Testis (tissue), 3 donors: Measurements from ENCODE around the gene SERPINA4. TPM values are rescaled to one million over a fixed set of nuclear protein-coding genes. Genes with fewer than 3 reads are reported as not detected.

Source experiments
- DNase-seq: peaks from one replicate; pipeline ENCODE4 v3.0.0-alpha.2; 2019
- H3K27ac ChIP-seq, 2 donors: fragments of 200-600 bp; sonication (generic); one replicate each; pipeline ENCODE4 v1.5.1; 2019
- H3K27me3 ChIP-seq: fragments of 200-600 bp; sonication (generic); one replicate; pipeline ENCODE4 v1.5.1; 2019
- H3K36me3 ChIP-seq: fragments of 200-600 bp; sonication (generic); one replicate; pipeline ENCODE4 v1.5.1; 2017; ENCODE audit warnings: low read depth; ENCODE audit errors: missing control alignments
- H3K4me1 ChIP-seq: fragments of 200-600 bp; sonication (generic); one replicate; pipeline ENCODE4 v1.5.1; 2019
- H3K4me3 ChIP-seq, 2 donors: fragments of 200-600 bp; sonication (generic); one replicate each; pipeline ENCODE4 v1.5.1; 2017 to 2019
- H3K9me3 ChIP-seq: fragments of 200-600 bp; sonication (generic); one replicate; pipeline ENCODE4 v1.5.1; 2017
- POLR2A ChIP-seq: fragments of 450-650 bp; IDR thresholded peaks from one replicate; pipeline ENCODE4 v1.6.1; 2017; ENCODE audit warnings: antibody characterized with exemption, mild to moderate bottlenecking, moderate library complexity
- WGBS, 2 donors: methylation state at CpG; one replicate each; pipeline ENCODE4 v1.1.5; 2018; 5-methylcytosine and 5-hydroxymethylcytosine counted together
- intact Hi-C: fragments of 100-400 bp; cut with DNase I; formaldehyde crosslinking; loops from one replicate; pipeline ENCODE4 v1.15.1; 2023; ENCODE audit warnings: low total_unique reads
- polyA plus RNA-seq: library from polyadenylated mRNA; stranded (reverse); fragments of 350-450 nt; fragmentation: Illumina TruSeq; extraction: RNeasy Lipid Tissue Mini Kit (QIAGEN cat#74804); gene quantifications from one replicate; pipeline ENCODE4 v1.2.3, GENCODE V29; 2014; ENCODE audit warnings: low read depth, low replicate concordance; ENCODE audit not compliant: insufficient read depth
- total RNA-seq, 2 donors: library from RNA; depleted of rRNA; stranded (reverse); fragments of >200 nt; gene quantifications; one replicate each; pipeline ENCODE4 v1.2.3, GENCODE V29; 2016
- TF ChIP-seq, protein P1 (sequence below), 3 experiments: fragments of 450-650 bp in 2 of 3; fragments of 200-600 bp in 1 of 3; sonication (generic) in 1 of 3; IDR thresholded peaks; one replicate each; pipeline ENCODE4 v1.5.1; 2016 to 2019; ENCODE audit warnings: antibody characterized with exemption in 3 of 3, mild to moderate bottlenecking in 2 of 3, moderate library complexity in 1 of 3

Gene SERPINA4
- total and polyA plus RNA-seq, 3 donors from 2014 or later, result 0.19 to 0.25 TPM; not detected in 1

DNA sequence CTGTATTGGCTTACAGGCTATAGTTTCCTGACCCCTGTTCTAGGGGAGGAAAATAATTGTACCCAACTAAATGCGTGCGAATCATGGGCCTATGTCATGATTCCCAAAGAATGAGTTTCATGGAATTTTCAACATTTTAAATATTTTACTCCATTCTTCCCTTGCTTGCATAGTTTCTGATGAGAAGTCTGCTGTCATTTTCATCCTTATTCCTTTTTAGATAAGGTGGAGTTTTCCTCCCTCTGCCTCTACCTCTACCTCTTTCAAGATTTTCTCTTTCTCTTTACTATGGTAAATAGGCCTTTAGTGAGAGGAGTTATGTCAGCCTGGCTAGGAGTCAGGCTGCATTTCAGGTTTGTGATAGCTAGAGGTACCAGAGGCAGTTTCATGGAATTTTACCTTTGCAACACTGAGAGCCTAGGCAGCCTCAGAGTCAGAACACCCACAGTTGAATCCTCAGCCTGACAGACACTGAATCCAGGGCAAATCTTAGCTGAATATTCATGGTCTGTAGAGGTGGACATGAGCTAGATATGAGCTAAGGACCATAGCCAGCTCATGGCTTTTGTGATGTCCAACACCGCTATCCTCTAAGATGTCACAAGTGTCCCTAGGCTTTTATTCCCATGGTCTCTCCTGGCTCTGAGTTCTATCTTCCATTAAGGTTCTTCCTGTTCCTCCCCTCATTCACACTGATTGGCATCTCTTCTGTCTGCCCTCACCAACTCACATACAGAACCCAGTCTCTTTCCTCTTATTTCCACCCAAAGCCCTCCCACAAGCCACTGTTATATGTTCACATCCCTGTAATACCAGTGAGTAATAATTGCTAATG lies 57.0 kb downstream of the SERPINA4 start:
- no peaks in the 10 kb centered on the region for H3K36me3 ChIP-seq
- TF ChIP-seq, protein P1, sequence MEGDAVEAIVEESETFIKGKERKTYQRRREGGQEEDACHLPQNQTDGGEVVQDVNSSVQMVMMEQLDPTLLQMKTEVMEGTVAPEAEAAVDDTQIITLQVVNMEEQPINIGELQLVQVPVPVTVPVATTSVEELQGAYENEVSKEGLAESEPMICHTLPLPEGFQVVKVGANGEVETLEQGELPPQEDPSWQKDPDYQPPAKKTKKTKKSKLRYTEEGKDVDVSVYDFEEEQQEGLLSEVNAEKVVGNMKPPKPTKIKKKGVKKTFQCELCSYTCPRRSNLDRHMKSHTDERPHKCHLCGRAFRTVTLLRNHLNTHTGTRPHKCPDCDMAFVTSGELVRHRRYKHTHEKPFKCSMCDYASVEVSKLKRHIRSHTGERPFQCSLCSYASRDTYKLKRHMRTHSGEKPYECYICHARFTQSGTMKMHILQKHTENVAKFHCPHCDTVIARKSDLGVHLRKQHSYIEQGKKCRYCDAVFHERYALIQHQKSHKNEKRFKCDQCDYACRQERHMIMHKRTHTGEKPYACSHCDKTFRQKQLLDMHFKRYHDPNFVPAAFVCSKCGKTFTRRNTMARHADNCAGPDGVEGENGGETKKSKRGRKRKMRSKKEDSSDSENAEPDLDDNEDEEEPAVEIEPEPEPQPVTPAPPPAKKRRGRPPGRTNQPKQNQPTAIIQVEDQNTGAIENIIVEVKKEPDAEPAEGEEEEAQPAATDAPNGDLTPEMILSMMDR (IDR thresholded peaks at IDR 0.05), result no peak
- TF ChIP-seq POLR2A, result no peak
- H3K27ac ChIP-seq, result no peak overlapping the region
- H3K4me3 ChIP-seq, result no peak overlapping the region
- H3K27me3 ChIP-seq, result no peaks in the 10 kb centered on the region
- WGBS, 2 donors, result 93 to 97% methylated on average over 3 of the region's 3 CpGs
- H3K9me3 ChIP-seq, result no peaks in the 10 kb centered on the region
- H3K4me1 ChIP-seq, result peaks cover under 1% of the 10 kb centered on the region
- intact Hi-C loops, result no loop called here
- DNase-seq, result no peak

DNA sequence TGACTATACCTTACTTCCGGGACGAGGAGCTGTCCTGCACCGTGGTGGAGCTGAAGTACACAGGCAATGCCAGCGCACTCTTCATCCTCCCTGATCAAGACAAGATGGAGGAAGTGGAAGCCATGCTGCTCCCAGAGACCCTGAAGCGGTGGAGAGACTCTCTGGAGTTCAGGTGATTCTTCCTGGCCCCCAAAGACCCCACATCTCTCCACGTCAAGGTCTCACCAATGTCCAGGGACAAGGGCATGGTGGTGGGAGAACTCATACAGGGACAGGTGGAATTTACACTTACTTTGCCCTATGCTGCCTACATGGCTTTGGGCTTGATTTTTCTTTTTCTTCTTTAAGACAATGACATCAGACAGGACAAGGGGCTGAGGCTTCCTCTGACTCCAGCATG lies 58.1 kb downstream of the SERPINA4 start:
- Histone ChIP-seq H3K36me3 (no peaks in the 10 kb centered on the region), H3K9me3 (no peaks in the 10 kb centered on the region), H3K27ac (no peak overlapping the region), H3K27me3 (no peaks in the 10 kb centered on the region), H3K4me1 (no peaks in the 10 kb centered on the region), H3K4me3 (no peak overlapping the region)
- intact Hi-C loops, result no loop called here
- WGBS, 2 donors, result 95 to 100% methylated on average over 6 of the region's 6 CpGs
- TF ChIP-seq, protein P1 (IDR thresholded peaks at IDR 0.05), result no peak
- TF ChIP-seq POLR2A, result no peak
- no peak for DNase-seq

Other genes starting within 250 kb of the SERPINA4 start
- not detected for gene SERPINA6, start 238.1 kb upstream of the SERPINA4 start, total RNA-seq
- gene SERPINA6, start 238.1 kb upstream of the SERPINA4 start, polyA plus RNA-seq, result 1.8 TPM
- gene SERPINA2, start 194.7 kb upstream of the SERPINA4 start, total RNA-seq, result not detected
- not detected for gene SERPINA2, start 194.7 kb upstream of the SERPINA4 start, polyA plus RNA-seq
- gene SERPINA1, start 172.8 kb upstream of the SERPINA4 start, total RNA-seq, result 1 to 10 TPM; 1.0 to 2.2 TPM
- 123 TPM for gene SERPINA1, start 172.8 kb upstream of the SERPINA4 start, polyA plus RNA-seq
- gene SERPINA11, start 108.6 kb upstream of the SERPINA4 start, total RNA-seq, result not detected
- gene SERPINA11, start 108.6 kb upstream of the SERPINA4 start, polyA plus RNA-seq, result not detected
- not detected for gene SERPINA9, start 85.2 kb upstream of the SERPINA4 start, total RNA-seq
- gene SERPINA9, start 85.2 kb upstream of the SERPINA4 start, polyA plus RNA-seq, result not detected
- under 1 TPM; 0.25 to 0.47 TPM for gene SERPINA12, start 52.0 kb upstream of the SERPINA4 start, total RNA-seq
- not detected for gene SERPINA12, start 52.0 kb upstream of the SERPINA4 start, polyA plus RNA-seq
- 1,000 to 10,000 TPM in 1 of 2 donors, 100 to 1,000 TPM in 1; 940 to 1,154 TPM for gene SERPINA5, start 20.0 kb downstream of the SERPINA4 start, total RNA-seq
- gene SERPINA5, start 20.0 kb downstream of the SERPINA4 start, polyA plus RNA-seq, result 1,170 TPM
- 100 to 1,000 TPM in 1 of 2 donors, 10 to 100 TPM in 1; 27.4 to 238 TPM for gene SERPINA3, start 50.9 kb downstream of the SERPINA4 start, total RNA-seq
- 28.2 TPM for gene SERPINA3, start 50.9 kb downstream of the SERPINA4 start, polyA plus RNA-seq
- gene GSC, start 208.7 kb downstream of the SERPINA4 start, total RNA-seq, result 1 to 10 TPM; 2.0 TPM
- 0.51 TPM for gene GSC, start 208.7 kb downstream of the SERPINA4 start, polyA plus RNA-seq